HepG2 (cell line): ENCODE measurements around the gene TEX28. TPM values are rescaled to one million over a fixed set of nuclear protein-coding genes. Genes with fewer than 3 reads are reported as not detected.
"Not testable (repeated sequence)": the region's sequence is repeated elsewhere in the genome, so short reads cannot be mapped to it uniquely, and the experiment has no call there.

Experiments used
- ATAC-seq: fragments of 200-7000 bp; cut with Tn5 transposase; 3 replicates; pipeline ENCODE4 v1.9.1; 2020; ENCODE audit warnings: mild to moderate bottlenecking, moderate library complexity
- BruUV-seq: library from RNA; stranded (reverse); fragments of 400-500 nt; replicated peaks from 2 replicates; lab custom pipeline; 2021; lab: Mats Ljungman, UMichigan
- CTCF ChIA-PET: fragments of 300-600 bp; formaldehyde crosslinking; extraction: SDS; loops from one replicate; lab custom pipeline; 2021; ENCODE audit warnings: low total read pairs, inconsistent platforms, low intra/inter-chr PET ratio; lab: Yijun Ruan, JAX
- POLR2A ChIA-PET: fragments of 350-600 bp; sonication (Branson Sonifier 250); formaldehyde crosslinking; loops from one replicate; lab custom pipeline; 2020; ENCODE audit warnings: antibody characterized with exemption, inconsistent platforms; lab: Yijun Ruan, JAX
- DNase-seq: peaks from one replicate; pipeline ENCODE4 v3.0.0-alpha.2; 2015; ENCODE audit warnings: low spot score
- FAIRE-seq: peaks from 3 replicates; lab custom pipeline; 2011; peaks lifted over from hg19 to GRCh38; lab: Jason Lieb, UNC
- H2AFZ ChIP-seq: one replicate; pipeline ENCODE4 v1.6.1; 2011; ENCODE audit warnings: low read length, inconsistent platforms
- H3K27ac ChIP-seq: fragments of 300-600 bp; 3 replicates; pipeline ENCODE4 v1.8.0; 2011; ENCODE audit warnings: mixed run types, mild to moderate bottlenecking, mixed read lengths, low read length, inconsistent platforms; ENCODE audit not compliant: insufficient read depth; ENCODE audit errors: extremely low read length
- H3K27me3 ChIP-seq, 2 experiments: fragments of 200-600 bp in 1 of 2; 2 replicates in 1 of 2; 3 replicates in 1 of 2; pipeline versions ENCODE4 v1.6.0 to v1.8.0; 2011; ENCODE audit warnings: low read length in 2 of 2, mild to moderate bottlenecking in 2 of 2, moderate library complexity in 2 of 2, inconsistent platforms in 1 of 2; ENCODE audit not compliant: insufficient read depth in 2 of 2, control insufficient read depth in 1 of 2
- H3K36me3 ChIP-seq, 2 experiments: fragments of 200-600 bp in 1 of 2; replicated peaks in 1 of 2; 2 replicates in 1 of 2; 3 replicates in 1 of 2; pipeline versions ENCODE4 v1.5.1 to v1.8.0; 2011; ENCODE audit warnings: low read length in 2 of 2, inconsistent platforms in 1 of 2; ENCODE audit not compliant: insufficient read depth in 2 of 2, control insufficient read depth in 1 of 2
- H3K4me1 ChIP-seq: 2 replicates; pipeline ENCODE4 v1.5.1; 2012; ENCODE audit warnings: low read length, inconsistent platforms; ENCODE audit not compliant: insufficient read depth
- H3K4me2 ChIP-seq: 2 replicates; pipeline ENCODE4 v1.6.0; 2011; ENCODE audit warnings: low read depth, low read length, inconsistent platforms
- H3K4me3 ChIP-seq, 3 experiments: fragments of 200-600 bp in 1 of 3; sonication (generic), shearing (Covaris generic) in 1 of 3; replicated peaks in 1 of 3; 2 replicates each; pipeline ENCODE4 v1.5.1; 2011 to 2016; ENCODE audit warnings: low read length in 3 of 3, inconsistent platforms in 2 of 3, low read depth in 2 of 3, mild to moderate bottlenecking in 2 of 3, control low read depth in 1 of 3, mixed read lengths in 1 of 3; ENCODE audit not compliant: insufficient read depth in 1 of 3
- H3K79me2 ChIP-seq: one replicate; pipeline ENCODE4 v1.6.1; 2011; ENCODE audit warnings: low read length, inconsistent platforms; ENCODE audit not compliant: insufficient read depth
- H3K9ac ChIP-seq: 2 replicates; pipeline ENCODE4 v1.6.0; 2011; ENCODE audit warnings: mild to moderate bottlenecking, low read depth, low read length, inconsistent platforms; ENCODE audit not compliant: insufficient read depth
- H3K9me3 ChIP-seq: 2 replicates; pipeline ENCODE4 v1.5.1; 2012; ENCODE audit warnings: mild to moderate bottlenecking, low read length
- H4K20me1 ChIP-seq: 2 replicates; pipeline ENCODE4 v1.6.0; 2011; ENCODE audit warnings: inconsistent platforms, mild to moderate bottlenecking, low read length, moderate library complexity; ENCODE audit not compliant: insufficient read depth
- WGBS: methylation state at CpG from one replicate; pipeline ENCODE4 v1.1.6; 2017; ENCODE audit warnings: low lambda C conversion rate; 5-methylcytosine and 5-hydroxymethylcytosine counted together
- in situ Hi-C: cut with HindIII; loops from 2 replicates; pipeline ENCODE4 v1.10.0; 2017; ENCODE audit warnings: low pct_unique_long_range_greater_than_20kb; ENCODE audit not compliant: extremely low pct_ligation_motif_present
- intact Hi-C: fragments of 100-400 bp; cut with micrococcal nuclease; formaldehyde crosslinking; loops from one replicate; pipeline ENCODE4 v1.10.0; 2022; ENCODE audit not compliant: unreplicated experiment
- polyA plus RNA-seq, 8 experiments: library from polyadenylated mRNA; depleted of rRNA in 3 of 8; stranded (reverse) in 7 of 8; unstranded in 1 of 8; fragments of >200 nt; fragmentation: Illumina TruSeq in 4 of 8; extraction: Trizol in 4 of 8; gene quantifications; 2 replicates each; pipeline versions ENCODE4 v1.2.1 to v1.2.3, GENCODE V29; 2011 to 2016; ENCODE audit warnings: low read depth in 4 of 8, missing spikeins in 1 of 8, mixed read lengths in 1 of 8; ENCODE audit not compliant: insufficient read depth in 1 of 8
- total RNA-seq, 5 experiments: library from RNA; depleted of rRNA; stranded (reverse); fragments of >200 nt; fragmentation: Illumina TruSeq; extraction: Trizol; gene quantifications; 2 replicates each; pipeline ENCODE4 v1.2.3, GENCODE V29; 2016; ENCODE audit warnings: low read depth in 1 of 5

TEX28 gene
- total and polyA plus RNA-seq, 2 of the 13 experiments (the other 11 are each of a cell fraction or from before 2014, with no cell fraction given), result not detected

DNA sequence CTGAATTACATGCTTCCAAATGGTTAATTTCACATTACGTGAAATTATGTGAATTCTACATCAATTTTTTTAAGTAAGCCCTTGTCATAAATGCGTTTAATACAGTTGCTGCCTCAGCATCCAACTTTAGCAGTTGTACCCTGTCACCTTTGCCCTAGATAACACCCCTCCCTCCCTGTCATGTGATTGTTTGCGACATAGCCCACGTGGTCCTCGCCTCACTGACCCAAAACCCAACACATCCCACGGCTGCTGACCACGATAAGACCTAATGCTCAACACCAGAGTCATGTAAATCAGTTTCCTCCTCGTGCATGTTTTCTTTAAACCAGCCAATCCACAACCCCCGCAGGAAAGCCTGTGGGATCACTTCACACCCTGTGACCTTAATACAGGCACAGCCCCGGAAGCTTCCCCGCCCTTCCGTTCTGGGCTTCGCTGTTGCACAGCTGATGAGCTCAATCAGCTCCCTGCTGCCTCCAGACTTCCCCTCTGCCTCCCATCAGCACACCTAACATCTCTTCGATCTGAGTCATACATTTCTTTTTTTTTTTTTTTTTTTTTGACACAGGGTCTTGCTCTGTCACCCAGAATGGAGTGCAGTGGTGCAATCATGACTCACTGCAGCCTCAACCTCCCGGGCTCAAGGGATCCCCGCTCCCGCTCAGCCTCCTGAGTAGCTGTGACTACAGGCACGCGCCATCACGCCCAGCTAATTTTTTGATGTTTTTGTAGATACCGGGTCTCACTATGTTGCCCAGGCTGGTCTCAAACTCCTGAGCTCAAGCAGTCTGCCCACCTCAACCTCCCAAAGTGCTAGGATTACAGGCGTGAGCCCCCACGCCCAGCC is 10.2 kb downstream of the TEX28 start:
- H3K36me3 ChIP-seq, H3K9me3 ChIP-seq, H3K27ac ChIP-seq, CTCF ChIA-PET, DNase-seq, H2AFZ ChIP-seq, BruUV-seq, FAIRE-seq, H3K4me3 ChIP-seq, H4K20me1 ChIP-seq, in situ Hi-C loops, H3K27me3 ChIP-seq, POLR2A ChIA-PET, H3K4me2 ChIP-seq, ATAC-seq, H3K4me1 ChIP-seq, H3K9ac ChIP-seq, H3K79me2 ChIP-seq, intact Hi-C loops: not testable (repeated sequence)
- no CpG with 5 or more reads among the region's 23 CpGs for WGBS

DNA sequence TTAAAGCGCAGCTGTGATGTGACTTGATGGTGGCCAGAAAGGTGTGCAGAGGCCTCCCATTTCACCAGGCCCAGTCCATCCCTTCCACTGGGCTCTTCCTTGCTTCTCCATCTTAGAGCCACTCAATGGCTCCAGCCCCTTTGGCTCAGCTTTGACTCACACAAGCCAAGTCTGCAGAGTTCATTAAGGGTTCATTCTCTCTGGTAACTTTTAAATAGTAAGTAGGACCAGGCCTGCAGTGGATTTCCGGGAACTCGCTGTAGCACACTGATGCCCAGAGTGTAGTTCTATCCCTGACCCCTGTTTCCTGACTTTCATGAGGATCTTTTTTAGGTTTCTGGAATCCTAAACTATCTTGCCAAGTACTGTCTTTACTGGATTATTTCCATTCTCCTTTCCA is 25.7 kb downstream of the TEX28 start:
- H3K9me3 ChIP-seq, FAIRE-seq, intact Hi-C loops, H3K4me1 ChIP-seq, POLR2A ChIA-PET, ATAC-seq, H3K27me3 ChIP-seq, H4K20me1 ChIP-seq, BruUV-seq, CTCF ChIA-PET, DNase-seq, H3K27ac ChIP-seq, H3K79me2 ChIP-seq, in situ Hi-C loops, H3K4me2 ChIP-seq, H2AFZ ChIP-seq, H3K36me3 ChIP-seq, H3K9ac ChIP-seq, H3K4me3 ChIP-seq: not testable (repeated sequence)
- WGBS, result no CpG with 5 or more reads among the region's 3 CpGs

GRCh38 chrX:154263072-154263471 is 31.9 kb downstream of the TEX28 start:
- FAIRE-seq, H3K4me2 ChIP-seq, H4K20me1 ChIP-seq, intact Hi-C loops, CTCF ChIA-PET, H3K79me2 ChIP-seq, POLR2A ChIA-PET, H3K36me3 ChIP-seq, H3K9me3 ChIP-seq, DNase-seq, ATAC-seq, H3K4me1 ChIP-seq, H3K27ac ChIP-seq, H3K4me3 ChIP-seq, H3K9ac ChIP-seq, BruUV-seq, in situ Hi-C loops, H2AFZ ChIP-seq, H3K27me3 ChIP-seq: not testable (repeated sequence)
- WGBS, result no CpG with 5 or more reads among the region's 6 CpGs

GRCh38 chrX:154258711-154259110 is 36.2 kb downstream of the TEX28 start:
- intact Hi-C loops, H3K36me3 ChIP-seq, FAIRE-seq, H3K4me2 ChIP-seq, POLR2A ChIA-PET, in situ Hi-C loops, H3K27me3 ChIP-seq, H3K9ac ChIP-seq, H3K4me3 ChIP-seq, H3K79me2 ChIP-seq, H3K9me3 ChIP-seq, BruUV-seq, H4K20me1 ChIP-seq, ATAC-seq, H3K4me1 ChIP-seq, H3K27ac ChIP-seq, DNase-seq, H2AFZ ChIP-seq, CTCF ChIA-PET: not testable (repeated sequence)
- no CpG with 5 or more reads among the region's 10 CpGs for WGBS
